HepG2 (cell line): ENCODE results near the gene WDR62. TPM values are rescaled to one million over a fixed set of nuclear protein-coding genes. Genes with fewer than 3 reads are reported as not detected.

Source experiments
- CCAR2 ChIP-seq: fragments of 200-400 bp; formaldehyde crosslinking; optimal IDR thresholded peaks from 2 replicates; pipeline ENCODE3; 2018; ENCODE audit warnings: low read depth, mild to moderate bottlenecking, low read length, moderate library complexity
- CREB1 ChIP-seq, 2 experiments: fragments of 450-650 bp in 1 of 2; IDR thresholded peaks; 2 replicates each; pipeline ENCODE4 v1.6.1; 2016 to 2017; ENCODE audit warnings: control low read depth in 1 of 2, mild to moderate bottlenecking in 1 of 2, missing compliant biosample characterization in 1 of 2, missing genetic modification characterization in 1 of 2
- EHMT2 ChIP-seq: fragments of 200-600 bp; sonication (generic); IDR thresholded peaks from 2 replicates; pipeline ENCODE4 v1.7.0; 2017; ENCODE audit warnings: antibody characterized with exemption, low read depth, low read length, borderline replicate concordance
- HNRNPK ChIP-seq: fragments of 200-400 bp; formaldehyde crosslinking; IDR thresholded peaks from 2 replicates; pipeline ENCODE4 v1.6.1; 2018; ENCODE audit warnings: low read length, low read depth, moderate library complexity, mild to moderate bottlenecking; ENCODE audit not compliant: poor library complexity, severe bottlenecking
- KAT8 ChIP-seq: IDR thresholded peaks from 2 replicates; pipeline ENCODE4 v1.6.1; 2016; ENCODE audit warnings: missing genetic modification reagents, missing compliant biosample characterization
- NAIF1 ChIP-seq: sonication (generic); formaldehyde crosslinking; IDR thresholded peaks from 2 replicates; pipeline ENCODE4 v1.5.0; 2020; ENCODE audit warnings: mild to moderate bottlenecking, missing genetic modification reagents, borderline replicate concordance
- NBN ChIP-seq: fragments of 450-650 bp; conservative IDR thresholded peaks from 2 replicates; pipeline ENCODE4 v1.6.1; 2017
- NR2F2 ChIP-seq: IDR thresholded peaks from 2 replicates; pipeline ENCODE4 v1.6.1; 2012; ENCODE audit warnings: low read depth, inconsistent platforms, borderline replicate concordance
- SIX4 ChIP-seq: sonication (generic); formaldehyde crosslinking; IDR thresholded peaks from 2 replicates; pipeline ENCODE4 v1.4.0; 2020; ENCODE audit warnings: missing genetic modification reagents
- ZNF292 ChIP-seq: sonication (generic); formaldehyde crosslinking; IDR thresholded peaks from 2 replicates; pipeline ENCODE4 v1.8.1; 2022; ENCODE audit warnings: mild to moderate bottlenecking, low read depth, missing genetic modification reagents, borderline replicate concordance
- ZNF3 ChIP-seq: IDR thresholded peaks from 2 replicates; pipeline ENCODE4 v1.7.0; 2017; ENCODE audit warnings: inconsistent platforms
- ZNF589 ChIP-seq: sonication (generic); formaldehyde crosslinking; conservative IDR thresholded peaks from 2 replicates; pipeline ENCODE4 v1.8.0; 2022; ENCODE audit warnings: mild to moderate bottlenecking, moderate library complexity, missing genetic modification reagents
- polyA plus RNA-seq, 8 experiments: library from polyadenylated mRNA; depleted of rRNA in 3 of 8; stranded (reverse) in 7 of 8; unstranded in 1 of 8; fragments of >200 nt; fragmentation: Illumina TruSeq in 4 of 8; extraction: Trizol in 4 of 8; gene quantifications; 2 replicates each; pipeline versions ENCODE4 v1.2.1 to v1.2.3, GENCODE V29; 2011 to 2016; ENCODE audit warnings: low read depth in 4 of 8, missing spikeins in 1 of 8, mixed read lengths in 1 of 8; ENCODE audit not compliant: insufficient read depth in 1 of 8
- total RNA-seq, 5 experiments: library from RNA; depleted of rRNA; stranded (reverse); fragments of >200 nt; fragmentation: Illumina TruSeq; extraction: Trizol; gene quantifications; 2 replicates each; pipeline ENCODE4 v1.2.3, GENCODE V29; 2016; ENCODE audit warnings: low read depth in 1 of 5
- TF ChIP-seq, protein P1 (sequence below): sonication (generic); formaldehyde crosslinking; IDR thresholded peaks from 2 replicates; pipeline ENCODE4 v1.4.0; 2020; ENCODE audit warnings: low read depth, mild to moderate bottlenecking, missing genetic modification reagents
- TF ChIP-seq, protein P2 (sequence below): sonication (generic); formaldehyde crosslinking; IDR thresholded peaks from 2 replicates; pipeline ENCODE4 v1.4.0; 2020; ENCODE audit warnings: missing genetic modification reagents
- TF ChIP-seq, protein P3 (sequence below): sonication (generic); formaldehyde crosslinking; IDR thresholded peaks from 2 replicates; pipeline ENCODE4 v1.4.0; 2020; ENCODE audit warnings: missing genetic modification reagents, borderline replicate concordance
- TF ChIP-seq, protein P4 (sequence below): sonication (generic); formaldehyde crosslinking; IDR thresholded peaks from 2 replicates; pipeline ENCODE4 v1.8.0; 2022; ENCODE audit warnings: low read depth, missing genetic modification reagents
- TF ChIP-seq, protein P5 (sequence below): IDR thresholded peaks from 2 replicates; pipeline ENCODE4 v1.6.1; 2016; ENCODE audit warnings: missing compliant biosample characterization, missing genetic modification reagents, borderline replicate concordance

The WDR62 gene
- total and polyA plus RNA-seq, 2 of the 13 experiments (the other 11 are each of a cell fraction or from before 2014, with no cell fraction given), result 5.8 to 12.5 TPM

DNA sequence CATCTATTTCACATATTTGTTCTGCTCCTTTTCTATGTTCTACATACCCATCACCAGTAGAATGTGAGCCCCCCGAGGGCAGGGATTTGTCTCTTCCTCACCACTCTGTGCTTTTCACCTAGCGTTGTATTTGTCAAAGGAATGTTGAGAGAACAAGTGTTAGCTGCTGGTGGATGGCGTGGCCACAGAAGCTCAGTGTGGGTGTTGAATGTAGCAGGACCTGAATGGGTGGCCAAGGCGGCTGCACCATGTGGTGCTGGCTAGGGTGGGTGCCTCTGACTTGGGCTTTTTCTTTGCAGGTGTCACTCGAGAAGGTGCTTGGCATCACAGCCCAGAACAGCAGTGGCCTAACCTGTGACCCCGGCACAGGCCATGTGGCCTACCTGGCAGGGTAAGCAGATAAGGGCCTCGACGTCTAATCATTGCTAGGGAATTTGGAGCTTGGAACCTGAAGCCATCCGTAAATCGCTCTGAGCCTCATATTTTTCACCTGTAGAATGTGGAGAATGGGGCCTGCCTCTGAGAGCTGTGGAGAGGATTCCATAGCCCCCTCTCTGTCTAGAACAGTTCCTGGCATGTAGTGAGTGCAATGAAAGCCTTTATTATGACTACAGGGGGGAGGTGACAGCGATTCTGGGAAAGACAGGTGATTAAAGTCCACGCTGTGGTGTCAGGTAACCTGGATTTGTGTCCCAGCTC is 3.9 kb downstream of the WDR62 start (continued):
- TF ChIP-seq NR2F2, result no peak
- TF ChIP-seq, protein P1, sequence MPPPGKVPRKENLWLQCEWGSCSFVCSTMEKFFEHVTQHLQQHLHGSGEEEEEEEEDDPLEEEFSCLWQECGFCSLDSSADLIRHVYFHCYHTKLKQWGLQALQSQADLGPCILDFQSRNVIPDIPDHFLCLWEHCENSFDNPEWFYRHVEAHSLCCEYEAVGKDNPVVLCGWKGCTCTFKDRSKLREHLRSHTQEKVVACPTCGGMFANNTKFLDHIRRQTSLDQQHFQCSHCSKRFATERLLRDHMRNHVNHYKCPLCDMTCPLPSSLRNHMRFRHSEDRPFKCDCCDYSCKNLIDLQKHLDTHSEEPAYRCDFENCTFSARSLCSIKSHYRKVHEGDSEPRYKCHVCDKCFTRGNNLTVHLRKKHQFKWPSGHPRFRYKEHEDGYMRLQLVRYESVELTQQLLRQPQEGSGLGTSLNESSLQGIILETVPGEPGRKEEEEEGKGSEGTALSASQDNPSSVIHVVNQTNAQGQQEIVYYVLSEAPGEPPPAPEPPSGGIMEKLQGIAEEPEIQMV, result no peak
- TF ChIP-seq, protein P2, sequence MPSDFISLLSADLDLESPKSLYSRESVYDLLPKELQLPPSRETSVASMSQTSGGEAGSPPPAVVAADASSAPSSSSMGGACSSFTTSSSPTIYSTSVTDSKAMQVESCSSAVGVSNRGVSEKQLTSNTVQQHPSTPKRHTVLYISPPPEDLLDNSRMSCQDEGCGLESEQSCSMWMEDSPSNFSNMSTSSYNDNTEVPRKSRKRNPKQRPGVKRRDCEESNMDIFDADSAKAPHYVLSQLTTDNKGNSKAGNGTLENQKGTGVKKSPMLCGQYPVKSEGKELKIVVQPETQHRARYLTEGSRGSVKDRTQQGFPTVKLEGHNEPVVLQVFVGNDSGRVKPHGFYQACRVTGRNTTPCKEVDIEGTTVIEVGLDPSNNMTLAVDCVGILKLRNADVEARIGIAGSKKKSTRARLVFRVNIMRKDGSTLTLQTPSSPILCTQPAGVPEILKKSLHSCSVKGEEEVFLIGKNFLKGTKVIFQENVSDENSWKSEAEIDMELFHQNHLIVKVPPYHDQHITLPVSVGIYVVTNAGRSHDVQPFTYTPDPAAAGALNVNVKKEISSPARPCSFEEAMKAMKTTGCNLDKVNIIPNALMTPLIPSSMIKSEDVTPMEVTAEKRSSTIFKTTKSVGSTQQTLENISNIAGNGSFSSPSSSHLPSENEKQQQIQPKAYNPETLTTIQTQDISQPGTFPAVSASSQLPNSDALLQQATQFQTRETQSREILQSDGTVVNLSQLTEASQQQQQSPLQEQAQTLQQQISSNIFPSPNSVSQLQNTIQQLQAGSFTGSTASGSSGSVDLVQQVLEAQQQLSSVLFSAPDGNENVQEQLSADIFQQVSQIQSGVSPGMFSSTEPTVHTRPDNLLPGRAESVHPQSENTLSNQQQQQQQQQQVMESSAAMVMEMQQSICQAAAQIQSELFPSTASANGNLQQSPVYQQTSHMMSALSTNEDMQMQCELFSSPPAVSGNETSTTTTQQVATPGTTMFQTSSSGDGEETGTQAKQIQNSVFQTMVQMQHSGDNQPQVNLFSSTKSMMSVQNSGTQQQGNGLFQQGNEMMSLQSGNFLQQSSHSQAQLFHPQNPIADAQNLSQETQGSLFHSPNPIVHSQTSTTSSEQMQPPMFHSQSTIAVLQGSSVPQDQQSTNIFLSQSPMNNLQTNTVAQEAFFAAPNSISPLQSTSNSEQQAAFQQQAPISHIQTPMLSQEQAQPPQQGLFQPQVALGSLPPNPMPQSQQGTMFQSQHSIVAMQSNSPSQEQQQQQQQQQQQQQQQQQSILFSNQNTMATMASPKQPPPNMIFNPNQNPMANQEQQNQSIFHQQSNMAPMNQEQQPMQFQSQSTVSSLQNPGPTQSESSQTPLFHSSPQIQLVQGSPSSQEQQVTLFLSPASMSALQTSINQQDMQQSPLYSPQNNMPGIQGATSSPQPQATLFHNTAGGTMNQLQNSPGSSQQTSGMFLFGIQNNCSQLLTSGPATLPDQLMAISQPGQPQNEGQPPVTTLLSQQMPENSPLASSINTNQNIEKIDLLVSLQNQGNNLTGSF (CRISPR knock-in tag), result no peak
- TF ChIP-seq CREB1 (IDR thresholded peaks at IDR 0.05), result no peak
- TF ChIP-seq CREB1 (CRISPR knock-in tag; IDR thresholded peaks at IDR 0.05), result peak; percentile 43; the same call in 1 of the 2 replicates
- peak; percentile 65; the same call in 1 of the 2 replicates for TF ChIP-seq ZNF292
- TF ChIP-seq CCAR2, result no peak
- TF ChIP-seq ZNF589, result no peak
- TF ChIP-seq SIX4 (CRISPR knock-in tag), result peak; percentile 100
- no peak for TF ChIP-seq HNRNPK
- no peak for TF ChIP-seq NAIF1
- no peak for TF ChIP-seq ZNF3 (CRISPR knock-in tag)
- TF ChIP-seq, protein P3, sequence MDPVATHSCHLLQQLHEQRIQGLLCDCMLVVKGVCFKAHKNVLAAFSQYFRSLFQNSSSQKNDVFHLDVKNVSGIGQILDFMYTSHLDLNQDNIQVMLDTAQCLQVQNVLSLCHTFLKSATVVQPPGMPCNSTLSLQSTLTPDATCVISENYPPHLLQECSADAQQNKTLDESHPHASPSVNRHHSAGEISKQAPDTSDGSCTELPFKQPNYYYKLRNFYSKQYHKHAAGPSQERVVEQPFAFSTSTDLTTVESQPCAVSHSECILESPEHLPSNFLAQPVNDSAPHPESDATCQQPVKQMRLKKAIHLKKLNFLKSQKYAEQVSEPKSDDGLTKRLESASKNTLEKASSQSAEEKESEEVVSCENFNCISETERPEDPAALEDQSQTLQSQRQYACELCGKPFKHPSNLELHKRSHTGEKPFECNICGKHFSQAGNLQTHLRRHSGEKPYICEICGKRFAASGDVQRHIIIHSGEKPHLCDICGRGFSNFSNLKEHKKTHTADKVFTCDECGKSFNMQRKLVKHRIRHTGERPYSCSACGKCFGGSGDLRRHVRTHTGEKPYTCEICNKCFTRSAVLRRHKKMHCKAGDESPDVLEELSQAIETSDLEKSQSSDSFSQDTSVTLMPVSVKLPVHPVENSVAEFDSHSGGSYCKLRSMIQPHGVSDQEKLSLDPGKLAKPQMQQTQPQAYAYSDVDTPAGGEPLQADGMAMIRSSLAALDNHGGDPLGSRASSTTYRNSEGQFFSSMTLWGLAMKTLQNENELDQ, result no peak
- peak; percentile 51; the same call in 1 of the 2 replicates for TF ChIP-seq KAT8 (CRISPR knock-in tag)
- no peak for TF ChIP-seq NBN
- TF ChIP-seq, protein P4, sequence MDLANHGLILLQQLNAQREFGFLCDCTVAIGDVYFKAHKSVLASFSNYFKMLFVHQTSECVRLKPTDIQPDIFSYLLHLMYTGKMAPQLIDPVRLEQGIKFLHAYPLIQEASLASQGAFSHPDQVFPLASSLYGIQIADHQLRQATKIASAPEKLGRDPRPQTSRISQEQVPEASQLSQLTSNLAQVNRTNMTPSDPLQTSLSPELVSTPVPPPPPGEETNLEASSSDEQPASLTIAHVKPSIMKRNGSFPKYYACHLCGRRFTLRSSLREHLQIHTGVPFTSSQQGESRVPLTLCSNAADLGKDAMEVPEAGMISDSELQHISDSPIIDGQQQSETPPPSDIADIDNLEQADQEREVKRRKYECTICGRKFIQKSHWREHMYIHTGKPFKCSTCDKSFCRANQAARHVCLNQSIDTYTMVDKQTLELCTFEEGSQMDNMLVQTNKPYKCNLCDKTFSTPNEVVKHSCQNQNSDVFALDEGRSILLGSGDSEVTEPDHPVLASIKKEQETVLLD (CRISPR knock-in tag), result no peak
- TF ChIP-seq EHMT2, result no peak
- TF ChIP-seq, protein P5, sequence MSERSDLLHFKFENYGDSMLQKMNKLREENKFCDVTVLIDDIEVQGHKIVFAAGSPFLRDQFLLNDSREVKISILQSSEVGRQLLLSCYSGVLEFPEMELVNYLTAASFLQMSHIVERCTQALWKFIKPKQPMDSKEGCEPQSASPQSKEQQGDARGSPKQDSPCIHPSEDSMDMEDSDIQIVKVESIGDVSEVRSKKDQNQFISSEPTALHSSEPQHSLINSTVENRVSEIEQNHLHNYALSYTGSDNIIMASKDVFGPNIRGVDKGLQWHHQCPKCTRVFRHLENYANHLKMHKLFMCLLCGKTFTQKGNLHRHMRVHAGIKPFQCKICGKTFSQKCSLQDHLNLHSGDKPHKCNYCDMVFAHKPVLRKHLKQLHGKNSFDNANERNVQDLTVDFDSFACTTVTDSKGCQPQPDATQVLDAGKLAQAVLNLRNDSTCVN (CRISPR knock-in tag), result no peak; the same call in 1 of the 2 replicates
